Measurements from ENCODE around the gene DAND5. TPM values are rescaled to one million over a fixed set of nuclear protein-coding genes. Genes with fewer than 3 reads are reported as not detected.

DAND5 gene
- total and polyA plus RNA-seq, 10 of the 15 experiments (the other 5 are each of a cell fraction or from before 2014, with no cell fraction given) = 0.06 to 0.15 (median 0.12) TPM; not detected in 5

DNA sequence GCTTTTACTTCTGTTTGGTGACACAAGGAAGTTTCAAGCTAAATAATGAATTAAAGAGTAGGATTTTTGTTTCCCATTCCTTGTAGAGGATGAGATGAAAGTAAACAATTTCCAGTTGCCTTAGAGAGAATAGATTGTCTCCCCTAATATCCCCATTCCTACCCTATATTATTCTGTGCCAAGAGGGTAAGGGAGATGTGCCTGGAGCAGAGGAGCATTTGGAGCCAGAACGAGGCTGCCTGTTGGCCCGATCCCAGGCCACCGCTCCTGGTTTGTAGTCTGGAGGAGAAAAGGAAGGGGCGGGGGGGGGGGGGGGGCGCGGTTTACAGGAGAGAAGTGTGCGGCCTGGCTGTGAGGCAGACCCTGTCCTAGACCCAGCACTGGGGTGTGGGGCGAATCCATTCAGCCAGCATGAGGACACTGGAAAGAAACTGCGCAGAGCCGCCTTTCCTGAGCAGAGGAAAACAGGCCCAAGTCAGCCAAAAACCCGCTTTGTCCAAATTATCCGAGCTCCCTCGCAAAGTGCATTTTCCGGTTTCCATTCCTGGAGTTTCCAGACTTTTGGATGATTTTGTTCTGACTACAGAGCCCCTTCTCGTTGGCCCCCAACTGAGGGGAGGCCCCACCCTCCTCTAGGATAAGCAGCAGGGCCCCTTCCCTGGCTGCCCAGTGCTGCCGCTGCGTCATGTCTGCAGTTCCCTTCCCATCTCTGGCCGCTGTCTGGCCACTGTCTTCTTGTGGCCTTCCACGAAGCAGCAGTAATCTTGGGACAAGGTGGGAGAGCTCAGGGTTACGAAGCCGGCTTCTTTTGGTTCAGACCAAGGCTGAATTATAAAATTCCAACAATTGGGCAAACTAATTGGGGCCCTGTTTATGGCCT is 48.9 kb downstream of the DAND5 start:
- DNase-seq (ENCODE audit: low read depth, low spot score) (no peak), ATAC-seq (no peak), FAIRE-seq (no peak)
- in situ Hi-C loops (cut with MboI) = no loop called here
- ChIA-PET POLR2A (interaction anchor here (0.5 kb wide), 1 partner anchor 262 kb away, joined by 6 read pairs; no protein-coding TSS in a partner anchor), RAD21 (ENCODE audit: unreplicated experiment) (interaction anchor here (1.4 kb wide), 1 partner anchor 14 kb away, joined by 3 read pairs; no protein-coding TSS in a partner anchor), SMC1A (ENCODE audit: uncharacterized antibody, unreplicated experiment) (no interaction called here), CTCF (interaction anchor here (0.7 to 1.6 kb wide), 7 partner anchors 12 to 53 kb away, joined by 3 to 6 read pairs (median 3); no protein-coding TSS in a partner anchor)
- Histone ChIP-seq H3K9ac (ENCODE audit: control insufficient read depth, insufficient read depth, low read length) (no peak overlapping the region), H2AFZ (ENCODE audit: control insufficient read depth, low read depth, low read length) (no peak overlapping the region), H3K4me1 (ENCODE audit: control insufficient read depth, insufficient read depth, low read length) (peaks cover 13% of the 10 kb centered on the region), H3K27me3 (replicated peaks in 1 of 2; ENCODE audit: control insufficient read depth in 2 of 2, insufficient read depth in 2 of 2, low read length in 1 of 2) (peaks cover 6 to 15% of the 10 kb centered on the region in 2 experiments), H3K79me2 (ENCODE audit: control insufficient read depth, insufficient read depth, low read length) (no peaks in the 10 kb centered on the region), H3K27ac (ENCODE audit: control insufficient read depth, insufficient read depth) (no peak overlapping the region), H3K4me2 (ENCODE audit: control insufficient read depth, insufficient read depth) (no peak overlapping the region), H4K20me1 (ENCODE audit: control insufficient read depth, insufficient read depth) (no peaks in the 10 kb centered on the region), H3K9me3 (replicated peaks; ENCODE audit: control insufficient read depth, insufficient read depth, low read length) (no peaks in the 10 kb centered on the region), H3K4me3 (no peak overlapping the region), H3K36me3 (ENCODE audit: control insufficient read depth in 2 of 2, insufficient read depth in 2 of 2, low read length in 1 of 2) (no peaks in the 10 kb centered on the region)
- no TSS peak for BruUV-seq (replicated peaks)
- intact Hi-C loops (cut with micrococcal nuclease; ENCODE audit: unreplicated experiment) = no loop called here
- 68% methylated on average over 15 of the region's 21 CpGs for WGBS (ENCODE audit: insufficient coverage, insufficient replicate concordance, low lambda C conversion rate, missing lambda C conversion rate)
- TF ChIP-seq KAT2A (conservative IDR thresholded peaks at IDR 0.05; ENCODE audit: control insufficient read depth, low read depth, low read length) = no peak
- no peak for TF ChIP-seq ZNF217 (IDR thresholded peaks at IDR 0.05)
- no peak for TF ChIP-seq WRNIP1 (IDR thresholded peaks at IDR 0.05; ENCODE audit: borderline replicate concordance, low read depth, low read length)
- no peak for TF ChIP-seq RAD51 (IDR thresholded peaks at IDR 0.05)
- TF ChIP-seq CHD4 (IDR thresholded peaks at IDR 0.05) = no peak
- TF ChIP-seq, protein P1, sequence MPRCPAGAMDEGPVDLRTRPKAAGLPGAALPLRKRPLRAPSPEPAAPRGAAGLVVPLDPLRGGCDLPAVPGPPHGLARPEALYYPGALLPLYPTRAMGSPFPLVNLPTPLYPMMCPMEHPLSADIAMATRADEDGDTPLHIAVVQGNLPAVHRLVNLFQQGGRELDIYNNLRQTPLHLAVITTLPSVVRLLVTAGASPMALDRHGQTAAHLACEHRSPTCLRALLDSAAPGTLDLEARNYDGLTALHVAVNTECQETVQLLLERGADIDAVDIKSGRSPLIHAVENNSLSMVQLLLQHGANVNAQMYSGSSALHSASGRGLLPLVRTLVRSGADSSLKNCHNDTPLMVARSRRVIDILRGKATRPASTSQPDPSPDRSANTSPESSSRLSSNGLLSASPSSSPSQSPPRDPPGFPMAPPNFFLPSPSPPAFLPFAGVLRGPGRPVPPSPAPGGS (IDR thresholded peaks at IDR 0.05; ENCODE audit: borderline replicate concordance, insufficient read depth, low read depth, low read length, poor library complexity, severe bottlenecking) = no peak
- TF ChIP-seq, protein P2, sequence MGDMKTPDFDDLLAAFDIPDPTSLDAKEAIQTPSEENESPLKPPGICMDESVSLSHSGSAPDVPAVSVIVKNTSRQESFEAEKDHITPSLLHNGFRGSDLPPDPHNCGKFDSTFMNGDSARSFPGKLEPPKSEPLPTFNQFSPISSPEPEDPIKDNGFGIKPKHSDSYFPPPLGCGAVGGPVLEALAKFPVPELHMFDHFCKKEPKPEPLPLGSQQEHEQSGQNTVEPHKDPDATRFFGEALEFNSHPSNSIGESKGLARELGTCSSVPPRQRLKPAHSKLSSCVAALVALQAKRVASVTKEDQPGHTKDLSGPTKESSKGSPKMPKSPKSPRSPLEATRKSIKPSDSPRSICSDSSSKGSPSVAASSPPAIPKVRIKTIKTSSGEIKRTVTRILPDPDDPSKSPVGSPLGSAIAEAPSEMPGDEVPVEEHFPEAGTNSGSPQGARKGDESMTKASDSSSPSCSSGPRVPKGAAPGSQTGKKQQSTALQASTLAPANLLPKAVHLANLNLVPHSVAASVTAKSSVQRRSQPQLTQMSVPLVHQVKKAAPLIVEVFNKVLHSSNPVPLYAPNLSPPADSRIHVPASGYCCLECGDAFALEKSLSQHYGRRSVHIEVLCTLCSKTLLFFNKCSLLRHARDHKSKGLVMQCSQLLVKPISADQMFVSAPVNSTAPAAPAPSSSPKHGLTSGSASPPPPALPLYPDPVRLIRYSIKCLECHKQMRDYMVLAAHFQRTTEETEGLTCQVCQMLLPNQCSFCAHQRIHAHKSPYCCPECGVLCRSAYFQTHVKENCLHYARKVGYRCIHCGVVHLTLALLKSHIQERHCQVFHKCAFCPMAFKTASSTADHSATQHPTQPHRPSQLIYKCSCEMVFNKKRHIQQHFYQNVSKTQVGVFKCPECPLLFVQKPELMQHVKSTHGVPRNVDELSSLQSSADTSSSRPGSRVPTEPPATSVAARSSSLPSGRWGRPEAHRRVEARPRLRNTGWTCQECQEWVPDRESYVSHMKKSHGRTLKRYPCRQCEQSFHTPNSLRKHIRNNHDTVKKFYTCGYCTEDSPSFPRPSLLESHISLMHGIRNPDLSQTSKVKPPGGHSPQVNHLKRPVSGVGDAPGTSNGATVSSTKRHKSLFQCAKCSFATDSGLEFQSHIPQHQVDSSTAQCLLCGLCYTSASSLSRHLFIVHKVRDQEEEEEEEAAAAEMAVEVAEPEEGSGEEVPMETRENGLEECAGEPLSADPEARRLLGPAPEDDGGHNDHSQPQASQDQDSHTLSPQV (IDR thresholded peaks at IDR 0.05) = no peak
- TF ChIP-seq, protein P3, sequence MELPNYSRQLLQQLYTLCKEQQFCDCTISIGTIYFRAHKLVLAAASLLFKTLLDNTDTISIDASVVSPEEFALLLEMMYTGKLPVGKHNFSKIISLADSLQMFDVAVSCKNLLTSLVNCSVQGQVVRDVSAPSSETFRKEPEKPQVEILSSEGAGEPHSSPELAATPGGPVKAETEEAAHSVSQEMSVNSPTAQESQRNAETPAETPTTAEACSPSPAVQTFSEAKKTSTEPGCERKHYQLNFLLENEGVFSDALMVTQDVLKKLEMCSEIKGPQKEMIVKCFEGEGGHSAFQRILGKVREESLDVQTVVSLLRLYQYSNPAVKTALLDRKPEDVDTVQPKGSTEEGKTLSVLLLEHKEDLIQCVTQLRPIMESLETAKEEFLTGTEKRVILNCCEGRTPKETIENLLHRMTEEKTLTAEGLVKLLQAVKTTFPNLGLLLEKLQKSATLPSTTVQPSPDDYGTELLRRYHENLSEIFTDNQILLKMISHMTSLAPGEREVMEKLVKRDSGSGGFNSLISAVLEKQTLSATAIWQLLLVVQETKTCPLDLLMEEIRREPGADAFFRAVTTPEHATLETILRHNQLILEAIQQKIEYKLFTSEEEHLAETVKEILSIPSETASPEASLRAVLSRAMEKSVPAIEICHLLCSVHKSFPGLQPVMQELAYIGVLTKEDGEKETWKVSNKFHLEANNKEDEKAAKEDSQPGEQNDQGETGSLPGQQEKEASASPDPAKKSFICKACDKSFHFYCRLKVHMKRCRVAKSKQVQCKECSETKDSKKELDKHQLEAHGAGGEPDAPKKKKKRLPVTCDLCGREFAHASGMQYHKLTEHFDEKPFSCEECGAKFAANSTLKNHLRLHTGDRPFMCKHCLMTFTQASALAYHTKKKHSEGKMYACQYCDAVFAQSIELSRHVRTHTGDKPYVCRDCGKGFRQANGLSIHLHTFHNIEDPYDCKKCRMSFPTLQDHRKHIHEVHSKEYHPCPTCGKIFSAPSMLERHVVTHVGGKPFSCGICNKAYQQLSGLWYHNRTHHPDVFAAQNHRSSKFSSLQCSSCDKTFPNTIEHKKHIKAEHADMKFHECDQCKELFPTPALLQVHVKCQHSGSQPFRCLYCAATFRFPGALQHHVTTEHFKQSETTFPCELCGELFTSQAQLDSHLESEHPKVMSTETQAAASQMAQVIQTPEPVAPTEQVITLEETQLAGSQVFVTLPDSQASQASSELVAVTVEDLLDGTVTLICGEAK (IDR thresholded peaks at IDR 0.05; ENCODE audit: borderline replicate concordance) = no peak
- TF ChIP-seq RB1 (IDR thresholded peaks at IDR 0.05; ENCODE audit: borderline replicate concordance) = no peak
- TF ChIP-seq ATF7 (IDR thresholded peaks at IDR 0.05; ENCODE audit: low read depth) = no peak

Measured in GM12878 (cell line).